Liver (tissue), 9 donors: ENCODE results near the gene ADGRF3. TPM values are rescaled to one million over a fixed set of nuclear protein-coding genes. Genes with fewer than 3 reads are reported as not detected.

Source experiments
- DNase-seq: peaks from one replicate; pipeline ENCODE4 v3.0.0-alpha.2; 2017; ENCODE audit warnings: low spot score
- H3K27ac ChIP-seq, 2 donors: one replicate each; pipeline ENCODE4 v1.7.0; 2013; ENCODE audit warnings: inconsistent platforms in 2 of 2, low read length in 2 of 2, control low read depth in 1 of 2, low read depth in 1 of 2, mild to moderate bottlenecking in 1 of 2
- H3K27me3 ChIP-seq, 4 donors: one replicate each; pipeline versions ENCODE4 v1.6.1 to v1.7.0; 2013; ENCODE audit warnings: low read length in 3 of 4, inconsistent platforms in 1 of 4, mild to moderate bottlenecking in 1 of 4, moderate library complexity in 1 of 4; ENCODE audit not compliant: control insufficient read depth in 4 of 4, insufficient read depth in 4 of 4
- H3K36me3 ChIP-seq, 4 donors: one replicate each; pipeline versions ENCODE4 v1.6.1 to v1.7.0; 2013; ENCODE audit warnings: low read length in 3 of 4, mild to moderate bottlenecking in 3 of 4, low read depth in 1 of 4, moderate library complexity in 1 of 4; ENCODE audit not compliant: control insufficient read depth in 4 of 4, insufficient read depth in 3 of 4
- H3K4me1 ChIP-seq, 4 donors: one replicate each; pipeline versions ENCODE4 v1.6.1 to v1.7.0; 2013; ENCODE audit warnings: low read length in 3 of 4, mild to moderate bottlenecking in 3 of 4, moderate library complexity in 1 of 4; ENCODE audit not compliant: control insufficient read depth in 4 of 4, insufficient read depth in 4 of 4
- H3K4me3 ChIP-seq, 3 donors: one replicate each; pipeline versions ENCODE4 v1.6.1 to v1.7.0; 2013; ENCODE audit warnings: low read length in 3 of 3, control low read depth in 1 of 3, low read depth in 1 of 3, mild to moderate bottlenecking in 1 of 3
- H3K9ac ChIP-seq, 2 donors: one replicate each; pipeline ENCODE4 v1.7.0; 2013; ENCODE audit warnings: low read length in 2 of 2, mild to moderate bottlenecking in 2 of 2, moderate library complexity in 2 of 2, control low read depth in 1 of 2, low read depth in 1 of 2
- H3K9me3 ChIP-seq, 4 donors: one replicate each; pipeline versions ENCODE4 v1.6.1 to v1.7.0; 2013; ENCODE audit warnings: low read length in 3 of 4; ENCODE audit not compliant: control insufficient read depth in 4 of 4
- EGR1 ChIP-seq, 2 donors: IDR thresholded peaks; 2 replicates each; pipeline ENCODE4 v1.6.1; 2016 to 2018; ENCODE audit warnings: antibody characterized with exemption in 2 of 2, low read depth in 2 of 2
- FOXA1 ChIP-seq: IDR thresholded peaks from 2 replicates; pipeline ENCODE4 v1.6.1; 2016; ENCODE audit warnings: antibody characterized with exemption
- FOXA2 ChIP-seq: IDR thresholded peaks from 2 replicates; pipeline ENCODE4 v1.6.1; 2016; ENCODE audit warnings: antibody characterized with exemption
- HNF4A ChIP-seq, 2 donors: conservative IDR thresholded peaks; 2 replicates each; pipeline ENCODE4 v1.6.1; 2016; ENCODE audit warnings: antibody characterized with exemption in 2 of 2, mild to moderate bottlenecking in 2 of 2
- HNF4G ChIP-seq: IDR thresholded peaks from 2 replicates; pipeline ENCODE4 v1.6.1; 2016; ENCODE audit warnings: antibody characterized with exemption
- NR2F2 ChIP-seq: IDR thresholded peaks from 2 replicates; pipeline ENCODE4 v1.6.1; 2016; ENCODE audit warnings: antibody characterized with exemption
- RAD21 ChIP-seq, 2 donors: IDR thresholded peaks; 2 replicates each; pipeline ENCODE4 v1.6.1; 2016; ENCODE audit warnings: antibody characterized with exemption in 2 of 2, mild to moderate bottlenecking in 2 of 2
- RXRA ChIP-seq, 2 donors: IDR thresholded peaks; 2 replicates each; pipeline ENCODE4 v1.6.1; 2017 to 2018; ENCODE audit warnings: antibody characterized with exemption in 2 of 2, mild to moderate bottlenecking in 1 of 2
- SP1 ChIP-seq: IDR thresholded peaks from 2 replicates; pipeline ENCODE4 v1.6.1; 2018; ENCODE audit warnings: antibody characterized with exemption, mild to moderate bottlenecking
- TAF1 ChIP-seq: conservative IDR thresholded peaks from 2 replicates; pipeline ENCODE4 v1.6.1; 2016; ENCODE audit warnings: antibody characterized with exemption, mild to moderate bottlenecking
- YY1 ChIP-seq: IDR thresholded peaks from 2 replicates; pipeline ENCODE4 v1.6.1; 2016; ENCODE audit warnings: antibody characterized with exemption, mild to moderate bottlenecking
- WGBS: extraction: QIAGEN DNeasy Blood & Tissue Kit; methylation state at CpG from one replicate; pipeline ENCODE4 v1.1.7; 2013; 5-methylcytosine and 5-hydroxymethylcytosine counted together
- polyA plus RNA-seq, 2 donors: library from polyadenylated mRNA; stranded (reverse) in 1 of 2; unstranded in 1 of 2; fragments of 200-250 nt in 1 of 2; fragments of >200 nt in 1 of 2; fragmentation: Nextera tagmentation in 1 of 2; extraction: Ambion mirVana in 1 of 2; gene quantifications; one replicate each; pipeline versions ENCODE4 v1.2.1 to v1.2.3, GENCODE V29; 2013 to 2015
- total RNA-seq, 2 donors: library from RNA; depleted of rRNA; stranded (reverse); fragments of >200 nt; gene quantifications; one replicate each; pipeline ENCODE4 v1.2.3, GENCODE V29; 2014
- TF ChIP-seq, protein P1 (sequence below): IDR thresholded peaks from 2 replicates; pipeline ENCODE4 v1.6.1; 2016; ENCODE audit warnings: antibody characterized with exemption, mild to moderate bottlenecking
- TF ChIP-seq, protein P2 (sequence below): fragments of 150-350 bp; IDR thresholded peaks from 2 replicates; pipeline ENCODE4 v1.5.1; 2017; ENCODE audit warnings: improper control_type of control experiment, low read depth, low read length; ENCODE audit not compliant: missing input control
- TF ChIP-seq, protein P3 (sequence below): IDR thresholded peaks from 2 replicates; pipeline ENCODE4 v1.6.1; 2016; ENCODE audit warnings: antibody characterized with exemption
- TF ChIP-seq, protein P4 (sequence below): IDR thresholded peaks from 2 replicates; pipeline ENCODE4 v1.6.1; 2016; ENCODE audit warnings: antibody characterized with exemption
- TF ChIP-seq, protein P5 (sequence below): IDR thresholded peaks from 2 replicates; pipeline ENCODE4 v1.6.1; 2016; ENCODE audit warnings: antibody characterized with exemption
- donor health status: healthy.
- donor health status: healthy.
- donor health status: healthy.
- donor health status: healthy.
- donor health status: healthy.

Gene ADGRF3
- total and polyA plus RNA-seq, 4 donors: 0.07 to 0.25 (median 0.10) TPM

DNA sequence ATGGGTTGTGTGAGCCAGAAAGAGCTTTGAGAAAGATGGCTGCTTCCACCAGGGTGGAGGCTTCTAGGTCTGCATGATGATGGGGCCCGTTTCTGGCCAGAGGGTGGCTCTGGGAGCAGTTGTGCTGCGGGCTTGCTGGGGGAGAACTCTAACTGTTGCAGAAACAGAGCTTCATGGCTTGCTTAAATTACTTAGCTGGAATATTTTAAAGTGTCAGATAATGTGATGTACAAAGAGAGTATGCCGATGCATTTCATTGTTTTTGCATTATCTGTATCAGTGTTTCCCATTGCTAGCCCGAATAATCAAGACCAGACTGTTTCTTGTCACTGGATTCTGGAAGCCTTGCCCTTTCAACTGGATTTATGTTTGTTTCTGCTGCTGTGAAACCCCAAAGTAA lies 48.8 kb upstream of the ADGRF3 start:
- peaks cover 2 to 10% (median 5%) of the 10 kb centered on the region in 4 donors for H3K36me3 ChIP-seq
- WGBS: 85% methylated on average over 4 of the region's 4 CpGs
- no peaks in the 10 kb centered on the region for H3K27me3 ChIP-seq
- no peak overlapping the region for H3K27ac ChIP-seq
- H3K4me1 ChIP-seq: no peaks in the 10 kb centered on the region
- H3K9me3 ChIP-seq: no peaks in the 10 kb centered on the region
- no peak overlapping the region for H3K9ac ChIP-seq
- H3K4me3 ChIP-seq: no peak overlapping the region
- TF ChIP-seq, protein P1, sequence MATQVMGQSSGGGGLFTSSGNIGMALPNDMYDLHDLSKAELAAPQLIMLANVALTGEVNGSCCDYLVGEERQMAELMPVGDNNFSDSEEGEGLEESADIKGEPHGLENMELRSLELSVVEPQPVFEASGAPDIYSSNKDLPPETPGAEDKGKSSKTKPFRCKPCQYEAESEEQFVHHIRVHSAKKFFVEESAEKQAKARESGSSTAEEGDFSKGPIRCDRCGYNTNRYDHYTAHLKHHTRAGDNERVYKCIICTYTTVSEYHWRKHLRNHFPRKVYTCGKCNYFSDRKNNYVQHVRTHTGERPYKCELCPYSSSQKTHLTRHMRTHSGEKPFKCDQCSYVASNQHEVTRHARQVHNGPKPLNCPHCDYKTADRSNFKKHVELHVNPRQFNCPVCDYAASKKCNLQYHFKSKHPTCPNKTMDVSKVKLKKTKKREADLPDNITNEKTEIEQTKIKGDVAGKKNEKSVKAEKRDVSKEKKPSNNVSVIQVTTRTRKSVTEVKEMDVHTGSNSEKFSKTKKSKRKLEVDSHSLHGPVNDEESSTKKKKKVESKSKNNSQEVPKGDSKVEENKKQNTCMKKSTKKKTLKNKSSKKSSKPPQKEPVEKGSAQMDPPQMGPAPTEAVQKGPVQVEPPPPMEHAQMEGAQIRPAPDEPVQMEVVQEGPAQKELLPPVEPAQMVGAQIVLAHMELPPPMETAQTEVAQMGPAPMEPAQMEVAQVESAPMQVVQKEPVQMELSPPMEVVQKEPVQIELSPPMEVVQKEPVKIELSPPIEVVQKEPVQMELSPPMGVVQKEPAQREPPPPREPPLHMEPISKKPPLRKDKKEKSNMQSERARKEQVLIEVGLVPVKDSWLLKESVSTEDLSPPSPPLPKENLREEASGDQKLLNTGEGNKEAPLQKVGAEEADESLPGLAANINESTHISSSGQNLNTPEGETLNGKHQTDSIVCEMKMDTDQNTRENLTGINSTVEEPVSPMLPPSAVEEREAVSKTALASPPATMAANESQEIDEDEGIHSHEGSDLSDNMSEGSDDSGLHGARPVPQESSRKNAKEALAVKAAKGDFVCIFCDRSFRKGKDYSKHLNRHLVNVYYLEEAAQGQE: no peak
- TF ChIP-seq, protein P2, sequence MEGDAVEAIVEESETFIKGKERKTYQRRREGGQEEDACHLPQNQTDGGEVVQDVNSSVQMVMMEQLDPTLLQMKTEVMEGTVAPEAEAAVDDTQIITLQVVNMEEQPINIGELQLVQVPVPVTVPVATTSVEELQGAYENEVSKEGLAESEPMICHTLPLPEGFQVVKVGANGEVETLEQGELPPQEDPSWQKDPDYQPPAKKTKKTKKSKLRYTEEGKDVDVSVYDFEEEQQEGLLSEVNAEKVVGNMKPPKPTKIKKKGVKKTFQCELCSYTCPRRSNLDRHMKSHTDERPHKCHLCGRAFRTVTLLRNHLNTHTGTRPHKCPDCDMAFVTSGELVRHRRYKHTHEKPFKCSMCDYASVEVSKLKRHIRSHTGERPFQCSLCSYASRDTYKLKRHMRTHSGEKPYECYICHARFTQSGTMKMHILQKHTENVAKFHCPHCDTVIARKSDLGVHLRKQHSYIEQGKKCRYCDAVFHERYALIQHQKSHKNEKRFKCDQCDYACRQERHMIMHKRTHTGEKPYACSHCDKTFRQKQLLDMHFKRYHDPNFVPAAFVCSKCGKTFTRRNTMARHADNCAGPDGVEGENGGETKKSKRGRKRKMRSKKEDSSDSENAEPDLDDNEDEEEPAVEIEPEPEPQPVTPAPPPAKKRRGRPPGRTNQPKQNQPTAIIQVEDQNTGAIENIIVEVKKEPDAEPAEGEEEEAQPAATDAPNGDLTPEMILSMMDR: no peak
- TF ChIP-seq, protein P3, sequence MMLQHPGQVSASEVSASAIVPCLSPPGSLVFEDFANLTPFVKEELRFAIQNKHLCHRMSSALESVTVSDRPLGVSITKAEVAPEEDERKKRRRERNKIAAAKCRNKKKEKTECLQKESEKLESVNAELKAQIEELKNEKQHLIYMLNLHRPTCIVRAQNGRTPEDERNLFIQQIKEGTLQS: no peak
- TF ChIP-seq RAD21 (IDR thresholded peaks at IDR 0.05) (no peak), SP1 (no peak), HNF4A (conservative IDR thresholded peaks at IDR 0.05) (no peak), NR2F2 (no peak), FOXA2 (no peak), FOXA1 (no peak), HNF4G (no peak), YY1 (no peak), RXRA (IDR thresholded peaks at IDR 0.05) (no peak), EGR1 (IDR thresholded peaks at IDR 0.05; ENCODE audit: low read depth in 2 of 2) (no peak), TAF1 (no peak)
- TF ChIP-seq, protein P4, sequence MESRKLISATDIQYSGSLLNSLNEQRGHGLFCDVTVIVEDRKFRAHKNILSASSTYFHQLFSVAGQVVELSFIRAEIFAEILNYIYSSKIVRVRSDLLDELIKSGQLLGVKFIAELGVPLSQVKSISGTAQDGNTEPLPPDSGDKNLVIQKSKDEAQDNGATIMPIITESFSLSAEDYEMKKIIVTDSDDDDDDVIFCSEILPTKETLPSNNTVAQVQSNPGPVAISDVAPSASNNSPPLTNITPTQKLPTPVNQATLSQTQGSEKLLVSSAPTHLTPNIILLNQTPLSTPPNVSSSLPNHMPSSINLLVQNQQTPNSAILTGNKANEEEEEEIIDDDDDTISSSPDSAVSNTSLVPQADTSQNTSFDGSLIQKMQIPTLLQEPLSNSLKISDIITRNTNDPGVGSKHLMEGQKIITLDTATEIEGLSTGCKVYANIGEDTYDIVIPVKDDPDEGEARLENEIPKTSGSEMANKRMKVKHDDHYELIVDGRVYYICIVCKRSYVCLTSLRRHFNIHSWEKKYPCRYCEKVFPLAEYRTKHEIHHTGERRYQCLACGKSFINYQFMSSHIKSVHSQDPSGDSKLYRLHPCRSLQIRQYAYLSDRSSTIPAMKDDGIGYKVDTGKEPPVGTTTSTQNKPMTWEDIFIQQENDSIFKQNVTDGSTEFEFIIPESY: no peak
- DNase-seq: no peak

DNA sequence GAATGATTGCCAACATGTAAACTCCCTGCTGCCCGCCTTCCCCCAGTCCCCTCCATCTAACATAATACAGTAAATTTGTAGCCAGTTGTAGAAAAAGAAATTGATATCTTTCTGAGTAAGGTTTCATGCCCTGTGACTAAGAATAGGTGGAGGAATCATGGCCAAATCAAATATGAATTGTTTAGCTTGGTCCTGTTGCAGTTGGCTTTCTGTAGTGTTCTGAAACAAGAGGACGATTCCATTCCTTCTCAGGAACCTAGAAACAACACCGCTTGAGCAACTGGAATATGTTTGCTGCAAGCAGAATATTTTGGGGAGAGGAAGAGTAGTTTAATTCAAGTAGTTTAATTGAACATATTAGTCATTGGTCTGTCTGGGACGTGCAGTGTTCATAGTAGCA lies 48.1 kb upstream of the ADGRF3 start:
- WGBS: 80% methylated on average over 4 of the region's 4 CpGs
- no peak overlapping the region for H3K27ac ChIP-seq
- H3K36me3 ChIP-seq: peaks cover 3 to 13% (median 5%) of the 10 kb centered on the region in 4 donors
- H3K9me3 ChIP-seq: no peaks in the 10 kb centered on the region
- no peak overlapping the region for H3K4me3 ChIP-seq
- TF ChIP-seq TAF1 (no peak), EGR1 (IDR thresholded peaks at IDR 0.05; ENCODE audit: low read depth in 2 of 2) (no peak), NR2F2 (no peak), RXRA (IDR thresholded peaks at IDR 0.05) (no peak)
- TF ChIP-seq, protein P5, sequence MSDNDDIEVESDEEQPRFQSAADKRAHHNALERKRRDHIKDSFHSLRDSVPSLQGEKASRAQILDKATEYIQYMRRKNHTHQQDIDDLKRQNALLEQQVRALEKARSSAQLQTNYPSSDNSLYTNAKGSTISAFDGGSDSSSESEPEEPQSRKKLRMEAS: no peak
- TF ChIP-seq, protein P2: no peak
- DNase-seq: no peak
- no peaks in the 10 kb centered on the region for H3K27me3 ChIP-seq
- no peak overlapping the region for H3K9ac ChIP-seq
- no peaks in the 10 kb centered on the region for H3K4me1 ChIP-seq
